Neuron (in vitro differentiated cells): ENCODE measurements around the gene AKT2.

Experiments
- H2AFZ ChIP-seq: one replicate; pipeline ENCODE4 v1.6.1; 2013; ENCODE audit warnings: low read depth, mild to moderate bottlenecking, inconsistent platforms, low read length, moderate library complexity
- H3K27me3 ChIP-seq: one replicate; pipeline ENCODE4 v1.6.1; 2013; ENCODE audit warnings: low read length; ENCODE audit not compliant: insufficient read depth
- H3K36me3 ChIP-seq: one replicate; pipeline ENCODE4 v1.6.1; 2013; ENCODE audit warnings: low read length; ENCODE audit not compliant: insufficient read depth
- H3K4me1 ChIP-seq: one replicate; pipeline ENCODE4 v1.6.1; 2013; ENCODE audit warnings: low read length; ENCODE audit not compliant: insufficient read depth
- H3K4me3 ChIP-seq: 2 replicates; pipeline ENCODE4 v1.5.1; 2013; ENCODE audit warnings: mild to moderate bottlenecking, low read length, moderate library complexity
- H3K9me3 ChIP-seq: one replicate; pipeline ENCODE4 v1.6.1; 2013; ENCODE audit warnings: low read length

The AKT2 gene

GRCh38 chr19:40249781-40250180 lies 35.4 kb downstream of the AKT2 start:
- Histone ChIP-seq H3K4me1 (peaks cover 3% of the 10 kb centered on the region), H3K9me3 (no peaks in the 10 kb centered on the region), H3K36me3 (peaks cover 33% of the 10 kb centered on the region), H2AFZ (no peak overlapping the region), H3K4me3 (no peak overlapping the region), H3K27me3 (no peaks in the 10 kb centered on the region)

- no peak overlapping the region for H2AFZ ChIP-seq
- H3K9me3 ChIP-seq = no peaks in the 10 kb centered on the region
- peaks cover 6% of the 10 kb centered on the region for H3K4me1 ChIP-seq
- peaks cover 33% of the 10 kb centered on the region for H3K36me3 ChIP-seq
- H3K27me3 ChIP-seq = no peaks in the 10 kb centered on the region
- no peak overlapping the region for H3K4me3 ChIP-seq
Observed at GRCh38 chr19:40249201-40249600, 35.9 kb downstream of the AKT2 start.

DNA sequence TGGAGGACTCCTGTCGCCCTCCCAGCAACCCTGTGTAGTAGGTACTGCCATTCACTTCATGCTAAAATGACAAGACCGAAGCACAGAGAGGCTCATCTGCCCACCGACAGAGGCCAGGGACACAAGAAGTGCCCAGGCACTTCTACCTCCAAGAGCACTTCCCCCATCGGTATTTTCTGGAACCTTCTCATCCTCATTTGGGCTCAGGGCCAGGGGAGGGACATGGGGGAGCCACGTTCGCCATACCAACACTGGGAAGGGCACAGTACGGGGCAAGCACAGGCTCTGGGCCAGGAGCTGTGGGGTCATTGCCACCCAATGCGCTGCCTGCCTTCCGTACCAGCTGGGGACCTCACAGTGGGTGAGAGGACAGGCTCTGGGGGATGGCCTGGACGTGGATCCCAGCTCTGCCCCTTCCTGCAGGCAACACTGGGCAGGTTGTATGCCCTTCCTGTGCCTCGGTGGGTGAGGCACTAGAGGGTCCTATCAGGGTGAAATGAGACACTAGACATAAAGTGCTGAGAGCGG lies 37.3 kb downstream of the AKT2 start:
- no peaks in the 10 kb centered on the region for H3K27me3 ChIP-seq
- H3K36me3 ChIP-seq = peaks cover 23% of the 10 kb centered on the region
- no peaks in the 10 kb centered on the region for H3K9me3 ChIP-seq
- H3K4me3 ChIP-seq = no peak overlapping the region
- H2AFZ ChIP-seq = no peak overlapping the region
- H3K4me1 ChIP-seq = peaks cover 6% of the 10 kb centered on the region

GRCh38 chr19:40247178-40247577 lies 38.0 kb downstream of the AKT2 start:
- H2AFZ ChIP-seq = no peak overlapping the region
- peaks cover 6% of the 10 kb centered on the region for H3K4me1 ChIP-seq
- no peaks in the 10 kb centered on the region for H3K27me3 ChIP-seq
- H3K9me3 ChIP-seq = no peaks in the 10 kb centered on the region
- H3K4me3 ChIP-seq = no peak overlapping the region
- peaks cover 21% of the 10 kb centered on the region for H3K36me3 ChIP-seq

GRCh38 chr19:40246292-40247073 lies 38.7 kb downstream of the AKT2 start:
- Histone ChIP-seq H3K9me3 (no peaks in the 10 kb centered on the region), H2AFZ (no peak overlapping the region), H3K4me1 (peaks cover 6% of the 10 kb centered on the region), H3K36me3 (peaks cover 22% of the 10 kb centered on the region), H3K4me3 (no peak overlapping the region), H3K27me3 (no peaks in the 10 kb centered on the region)

GRCh38 chr19:40245506-40246128 lies 39.5 kb downstream of the AKT2 start:
- Histone ChIP-seq H2AFZ (no peak overlapping the region), H3K4me1 (peaks cover 6% of the 10 kb centered on the region), H3K4me3 (no peak overlapping the region), H3K27me3 (no peaks in the 10 kb centered on the region), H3K9me3 (no peaks in the 10 kb centered on the region), H3K36me3 (peaks cover 20% of the 10 kb centered on the region)

DNA sequence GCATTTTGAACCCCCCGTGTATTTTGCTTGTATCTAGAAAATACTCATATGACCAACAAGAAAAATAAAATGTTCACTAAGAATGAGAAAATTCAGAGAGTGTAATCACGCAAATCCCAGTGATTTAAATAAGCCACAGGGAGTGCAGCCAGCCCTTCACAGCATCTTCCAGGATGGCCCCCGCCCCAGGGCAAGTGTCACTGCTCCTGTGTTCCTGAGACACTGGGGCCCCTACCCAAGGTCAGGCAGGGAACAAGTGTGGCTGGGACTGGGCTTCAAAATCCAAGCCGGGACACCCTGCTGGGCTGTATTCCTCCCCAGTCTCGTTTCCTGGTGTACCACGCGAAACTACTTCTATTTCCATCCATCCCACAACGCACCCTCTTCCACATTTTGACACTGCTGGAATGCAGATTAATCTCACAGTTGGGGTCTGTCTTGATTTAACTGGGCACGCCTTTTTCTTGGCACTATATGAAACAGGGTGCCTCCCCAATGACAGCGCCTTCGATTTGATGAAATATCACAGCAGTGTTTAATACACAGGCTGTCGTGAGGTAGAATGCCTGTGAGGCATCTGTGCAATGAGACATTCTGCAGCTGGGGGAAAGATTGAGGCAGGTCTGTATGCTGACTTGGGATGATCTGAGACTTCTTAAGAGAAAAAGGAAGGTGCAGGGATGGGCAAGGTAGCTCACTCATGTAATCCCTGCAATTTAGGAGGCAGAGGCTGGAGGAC lies 40.4 kb downstream of the AKT2 start:
- no peaks in the 10 kb centered on the region for H3K9me3 ChIP-seq
- H3K4me1 ChIP-seq = peaks cover 6% of the 10 kb centered on the region
- no peak overlapping the region for H2AFZ ChIP-seq
- H3K27me3 ChIP-seq = no peaks in the 10 kb centered on the region
- H3K4me3 ChIP-seq = no peak overlapping the region
- peaks cover 25% of the 10 kb centered on the region for H3K36me3 ChIP-seq

DNA sequence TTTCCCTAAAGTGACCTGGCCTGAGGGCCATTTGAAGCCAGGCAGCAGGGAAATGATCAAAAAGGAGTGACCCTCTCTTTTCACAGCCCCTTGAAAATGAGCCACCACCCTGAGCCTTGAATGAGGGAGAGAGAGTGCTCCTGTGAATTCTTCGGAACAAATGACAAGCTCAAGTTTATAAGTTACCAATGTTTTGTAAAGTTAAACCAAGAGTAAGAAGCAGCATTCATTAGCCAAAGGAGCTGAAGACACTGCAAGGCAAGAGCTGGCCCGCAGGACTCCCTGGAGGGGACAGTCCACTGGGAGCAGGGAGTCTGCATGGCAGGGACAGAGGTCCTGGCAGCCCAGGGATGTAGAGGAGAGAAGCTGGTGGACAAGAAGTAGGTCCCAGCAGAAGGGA lies 42.0 kb downstream of the AKT2 start:
- H3K4me1 ChIP-seq = peaks cover 6% of the 10 kb centered on the region
- no peak overlapping the region for H3K4me3 ChIP-seq
- H3K27me3 ChIP-seq = no peaks in the 10 kb centered on the region
- no peaks in the 10 kb centered on the region for H3K9me3 ChIP-seq
- no peak overlapping the region for H2AFZ ChIP-seq
- H3K36me3 ChIP-seq = peaks cover 37% of the 10 kb centered on the region

DNA sequence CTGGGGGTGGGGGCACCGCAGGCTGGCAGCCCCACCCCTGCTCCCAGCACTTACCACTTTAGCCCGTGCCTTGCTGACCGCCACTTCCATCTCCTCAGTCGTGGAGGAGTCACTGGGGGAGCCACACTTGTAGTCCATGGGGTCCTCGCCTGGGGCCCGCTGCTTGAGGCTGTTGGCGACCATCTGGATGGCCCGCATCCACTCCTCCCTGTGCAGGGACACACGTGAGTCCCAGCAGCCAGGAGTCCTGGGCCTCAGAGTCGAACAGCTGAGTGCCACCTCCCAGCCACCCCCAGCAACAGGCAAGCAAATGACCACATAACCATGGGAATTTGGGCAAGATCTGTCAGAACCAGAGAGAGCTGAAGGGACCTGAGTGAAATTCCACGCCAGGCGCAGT lies 42.7 kb downstream of the AKT2 start:
- H3K36me3 ChIP-seq = peaks cover 44% of the 10 kb centered on the region
- no peak overlapping the region for H2AFZ ChIP-seq
- no peak overlapping the region for H3K4me3 ChIP-seq
- H3K9me3 ChIP-seq = no peaks in the 10 kb centered on the region
- H3K27me3 ChIP-seq = no peaks in the 10 kb centered on the region
- peaks cover 6% of the 10 kb centered on the region for H3K4me1 ChIP-seq

DNA sequence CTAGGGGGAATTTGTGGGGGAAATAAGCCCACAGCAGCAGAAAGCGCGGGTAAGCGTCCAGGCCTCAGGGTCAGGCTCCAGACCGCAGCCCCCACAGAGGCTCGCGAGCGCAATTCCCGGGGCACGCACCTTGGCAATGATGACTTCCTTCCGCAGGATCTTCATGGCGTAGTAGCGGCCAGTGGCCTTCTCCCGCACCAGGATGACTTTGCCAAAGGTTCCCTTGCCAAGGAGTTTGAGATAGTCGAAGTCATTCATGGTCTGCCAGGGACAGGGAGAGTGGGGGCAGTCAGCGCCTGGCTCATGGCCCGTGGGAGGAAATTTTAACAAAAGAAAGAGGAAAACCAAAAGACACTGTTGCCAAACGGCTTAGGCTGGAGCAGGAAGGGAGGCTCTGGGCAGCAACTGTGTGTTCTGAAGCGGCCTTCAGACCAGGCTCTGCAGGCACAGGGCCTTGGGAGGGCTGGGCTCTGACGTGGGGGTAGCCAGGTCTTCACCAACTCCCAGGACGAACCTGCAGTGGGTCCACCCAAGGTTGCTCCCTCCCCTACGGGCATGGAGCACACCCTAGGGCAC lies 43.2 kb downstream of the AKT2 start:
- no peaks in the 10 kb centered on the region for H3K27me3 ChIP-seq
- peaks cover 47% of the 10 kb centered on the region for H3K36me3 ChIP-seq
- no peak overlapping the region for H3K4me3 ChIP-seq
- no peak overlapping the region for H2AFZ ChIP-seq
- peaks cover 6% of the 10 kb centered on the region for H3K4me1 ChIP-seq
- no peaks in the 10 kb centered on the region for H3K9me3 ChIP-seq

DNA sequence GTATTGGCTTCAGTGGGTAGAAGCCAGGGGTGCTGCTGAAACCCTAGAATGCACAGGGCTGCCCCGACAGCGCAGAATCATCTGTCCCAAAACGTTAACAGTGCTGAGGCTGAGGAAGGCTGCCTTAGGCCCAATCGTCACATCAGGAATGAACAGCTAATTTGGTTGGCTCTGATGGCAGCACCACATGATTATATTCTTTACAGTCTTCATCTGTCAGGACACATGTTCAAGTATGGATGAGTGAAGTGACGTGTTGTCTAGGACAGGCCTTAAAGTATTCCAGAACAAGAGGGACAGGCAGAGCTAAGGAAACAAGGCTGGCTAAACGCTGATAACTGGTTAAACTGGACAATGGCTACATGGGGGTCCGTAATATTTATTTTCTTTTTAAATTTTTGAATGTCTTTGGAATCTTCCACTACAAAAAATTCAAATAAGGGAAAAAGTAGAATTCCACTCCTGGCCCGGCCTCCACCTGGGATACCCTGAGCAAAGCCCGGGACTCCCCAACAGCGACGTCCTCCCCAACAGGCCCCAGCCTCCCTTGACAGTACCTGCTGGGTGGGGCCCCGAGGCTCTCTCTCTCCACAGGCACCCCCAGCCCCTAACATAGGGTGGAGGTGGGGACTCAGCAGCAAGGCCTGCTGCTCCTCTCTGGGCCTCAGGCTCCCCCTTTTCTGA lies 43.9 kb downstream of the AKT2 start:
- Histone ChIP-seq H3K27me3 (no peaks in the 10 kb centered on the region), H3K4me3 (no peak overlapping the region), H3K9me3 (no peaks in the 10 kb centered on the region), H3K4me1 (peaks cover 6% of the 10 kb centered on the region), H3K36me3 (peaks cover 53% of the 10 kb centered on the region), H2AFZ (no peak overlapping the region)

DNA sequence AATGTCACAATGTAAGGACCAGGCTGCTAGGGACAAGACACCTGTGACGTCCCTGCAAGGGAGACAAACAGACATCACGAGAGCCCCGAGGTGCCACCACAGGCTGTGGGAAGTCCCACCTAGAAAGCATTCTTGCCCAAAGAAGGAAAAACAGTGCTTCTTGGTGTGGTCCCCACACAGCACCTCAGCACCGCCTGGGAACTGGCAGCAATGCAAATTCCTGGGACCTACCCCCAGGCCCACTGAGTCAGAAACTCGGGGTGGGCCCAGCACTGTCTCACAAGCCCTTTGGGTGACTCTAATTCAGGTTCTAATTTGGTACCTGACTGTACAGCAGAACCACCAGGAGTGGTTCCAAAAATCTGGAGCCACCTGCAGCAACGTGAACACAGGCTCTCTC lies 44.8 kb downstream of the AKT2 start:
- Histone ChIP-seq H2AFZ (no peak overlapping the region), H3K4me3 (no peak overlapping the region), H3K27me3 (no peaks in the 10 kb centered on the region), H3K4me1 (peaks cover 6% of the 10 kb centered on the region), H3K36me3 (peaks cover 61% of the 10 kb centered on the region), H3K9me3 (no peaks in the 10 kb centered on the region)
